ENCODE measurements around the gene KCNN3.

DNA sequence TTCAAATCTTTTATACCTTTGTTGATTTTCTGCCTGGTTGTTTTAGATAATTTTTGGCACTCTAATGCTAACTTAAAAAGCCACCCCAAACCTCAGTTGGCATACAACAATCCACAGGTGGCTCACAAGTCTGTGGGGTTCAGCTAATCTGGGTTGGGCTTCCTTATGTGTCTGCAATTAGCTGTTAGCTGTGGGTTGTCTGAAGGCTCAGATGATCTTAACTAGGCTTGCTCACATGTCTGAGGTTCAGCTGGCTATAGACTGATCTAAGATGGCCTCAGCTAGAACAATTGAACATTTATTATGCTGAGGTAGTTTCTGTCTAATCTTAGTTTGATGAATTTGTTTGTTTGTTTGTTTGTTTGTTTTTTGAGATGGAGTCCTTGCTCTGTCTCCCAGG is 217.2 kb downstream of the KCNN3 start:
- TF ChIP-seq, protein P1, sequence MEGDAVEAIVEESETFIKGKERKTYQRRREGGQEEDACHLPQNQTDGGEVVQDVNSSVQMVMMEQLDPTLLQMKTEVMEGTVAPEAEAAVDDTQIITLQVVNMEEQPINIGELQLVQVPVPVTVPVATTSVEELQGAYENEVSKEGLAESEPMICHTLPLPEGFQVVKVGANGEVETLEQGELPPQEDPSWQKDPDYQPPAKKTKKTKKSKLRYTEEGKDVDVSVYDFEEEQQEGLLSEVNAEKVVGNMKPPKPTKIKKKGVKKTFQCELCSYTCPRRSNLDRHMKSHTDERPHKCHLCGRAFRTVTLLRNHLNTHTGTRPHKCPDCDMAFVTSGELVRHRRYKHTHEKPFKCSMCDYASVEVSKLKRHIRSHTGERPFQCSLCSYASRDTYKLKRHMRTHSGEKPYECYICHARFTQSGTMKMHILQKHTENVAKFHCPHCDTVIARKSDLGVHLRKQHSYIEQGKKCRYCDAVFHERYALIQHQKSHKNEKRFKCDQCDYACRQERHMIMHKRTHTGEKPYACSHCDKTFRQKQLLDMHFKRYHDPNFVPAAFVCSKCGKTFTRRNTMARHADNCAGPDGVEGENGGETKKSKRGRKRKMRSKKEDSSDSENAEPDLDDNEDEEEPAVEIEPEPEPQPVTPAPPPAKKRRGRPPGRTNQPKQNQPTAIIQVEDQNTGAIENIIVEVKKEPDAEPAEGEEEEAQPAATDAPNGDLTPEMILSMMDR (IDR thresholded peaks at IDR 0.05) = no peak
- TF ChIP-seq ZFX (IDR thresholded peaks at IDR 0.05; ENCODE audit: borderline replicate concordance) = no peak
